Subcutaneous abdominal adipose tissue (tissue), 5 donors: ENCODE data around the gene SPATA12.

Experiments used
- H3K27ac ChIP-seq: one replicate; pipeline ENCODE4 v1.7.0; 2013; ENCODE audit warnings: low read depth, mild to moderate bottlenecking, inconsistent platforms, low read length, moderate library complexity
- H3K27me3 ChIP-seq, 5 donors: one replicate each; pipeline ENCODE4 v1.7.0; 2013; ENCODE audit warnings: low read length in 5 of 5, inconsistent platforms in 1 of 5; ENCODE audit not compliant: control insufficient read depth in 5 of 5, insufficient read depth in 4 of 5
- H3K36me3 ChIP-seq, 5 donors: one replicate each; pipeline ENCODE4 v1.7.0; 2013; ENCODE audit warnings: low read length in 5 of 5; ENCODE audit not compliant: control insufficient read depth in 5 of 5, insufficient read depth in 5 of 5
- H3K4me1 ChIP-seq, 5 donors: one replicate each; pipeline ENCODE4 v1.7.0; 2013; ENCODE audit warnings: low read length in 5 of 5, mild to moderate bottlenecking in 3 of 5, moderate library complexity in 1 of 5; ENCODE audit not compliant: control insufficient read depth in 5 of 5, insufficient read depth in 5 of 5
- H3K4me3 ChIP-seq, 5 donors: one replicate each; pipeline ENCODE4 v1.7.0; 2013; ENCODE audit warnings: low read length in 5 of 5, low read depth in 1 of 5
- H3K9ac ChIP-seq, 5 donors: one replicate each; pipeline ENCODE4 v1.7.0; 2013; ENCODE audit warnings: low read length in 5 of 5, mild to moderate bottlenecking in 4 of 5, moderate library complexity in 3 of 5
- H3K9me3 ChIP-seq, 5 donors: one replicate each; pipeline ENCODE4 v1.7.0; 2013; ENCODE audit warnings: low read length in 5 of 5; ENCODE audit not compliant: control insufficient read depth in 5 of 5
- donor health status: healthy.
- donor health status: healthy.
- donor health status: healthy.
- donor health status: healthy.
- donor health status: healthy.

SPATA12 gene

DNA sequence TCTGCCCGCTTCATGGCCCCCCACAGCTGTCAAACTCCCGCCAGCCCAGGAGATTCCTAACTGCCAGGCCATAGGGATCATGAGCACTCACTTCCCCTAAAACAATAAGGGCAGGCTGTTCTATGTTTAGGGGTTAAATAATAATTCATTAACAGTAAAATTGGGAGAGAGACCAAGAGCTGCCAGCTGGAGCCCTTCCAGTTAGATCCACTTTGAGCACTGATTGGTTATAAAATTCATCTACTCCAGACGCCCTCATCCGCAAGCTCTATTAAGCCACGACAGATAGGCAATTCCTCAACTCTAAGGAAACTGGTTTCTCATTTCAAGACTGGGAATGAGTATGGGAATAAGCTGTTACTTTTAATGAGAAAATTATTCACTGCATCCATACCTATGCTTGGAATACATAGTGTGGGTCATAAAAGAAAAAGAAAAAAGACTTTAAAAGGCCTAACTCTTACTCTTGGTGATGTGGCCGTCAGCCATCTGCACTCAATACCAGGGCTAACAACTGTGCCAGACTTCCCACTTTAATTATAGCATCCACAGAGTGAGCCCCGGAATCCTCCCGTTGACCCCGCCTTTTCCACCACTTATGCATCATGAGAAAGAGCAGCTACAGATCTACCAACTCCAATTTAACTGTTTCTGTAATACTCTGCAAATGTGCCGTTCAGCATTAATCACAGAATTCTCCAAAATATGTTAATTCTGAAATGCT is 60.1 kb downstream of the SPATA12 start:
- H3K36me3 ChIP-seq, result no peaks in the 10 kb centered on the region
- H3K9ac ChIP-seq, result no peak overlapping the region
- H3K4me1 ChIP-seq, result no peaks in the 10 kb centered on the region
- H3K9me3 ChIP-seq, result no peaks in the 10 kb centered on the region
- H3K4me3 ChIP-seq, result no peak overlapping the region
- H3K27me3 ChIP-seq, result peaks cover 2 to 6% (median 4%) of the 10 kb centered on the region in 5 donors
- H3K27ac ChIP-seq, result no peak overlapping the region
